Heart right ventricle (tissue), 16 donors: ENCODE data around the gene BMAL1. TPM values are rescaled to one million over a fixed set of nuclear protein-coding genes. Genes with fewer than 3 reads are reported as not detected.
A peak's percentile ranks its signal among the peaks of the same experiment; 100 is the strongest.

Source experiments
- ATAC-seq, 8 donors: fragments of 200-7000 bp; cut with Tn5 transposase; one replicate each; pipeline ENCODE4 v1.9.1; 2020; ENCODE audit warnings: mild to moderate bottlenecking in 8 of 8, moderate library complexity in 8 of 8, moderate number of reproducible peaks in 1 of 8
- DNase-seq, 2 donors: peaks; one replicate each; pipeline ENCODE4 v3.0.0-alpha.2; 2020
- H3K27ac ChIP-seq, 10 donors: fragments of 200-600 bp; sonication (generic) in 2 of 10; one replicate each; pipeline versions ENCODE4 v1.5.0 to v1.8.0; 2020 to 2022; ENCODE audit warnings: mild to moderate bottlenecking in 3 of 10
- H3K27me3 ChIP-seq, 7 donors: fragments of 200-600 bp; one replicate each; pipeline ENCODE4 v1.8.0; 2021 to 2022; ENCODE audit warnings: mild to moderate bottlenecking in 2 of 7
- H3K36me3 ChIP-seq, 9 donors: fragments of 200-600 bp; sonication (generic) in 1 of 9; one replicate each; pipeline versions ENCODE4 v1.5.0 to v1.8.0; 2020 to 2022; ENCODE audit warnings: mild to moderate bottlenecking in 2 of 9
- H3K4me1 ChIP-seq, 9 donors: fragments of 200-600 bp; sonication (generic) in 1 of 9; one replicate each; pipeline versions ENCODE4 v1.5.0 to v1.8.0; 2020 to 2022; ENCODE audit warnings: mild to moderate bottlenecking in 4 of 9
- H3K4me3 ChIP-seq, 10 donors: fragments of 200-600 bp; sonication (generic) in 2 of 10; one replicate each; pipeline versions ENCODE4 v1.5.0 to v1.8.0; 2020 to 2022; ENCODE audit warnings: mild to moderate bottlenecking in 7 of 10, moderate library complexity in 2 of 10
- H3K9me3 ChIP-seq, 11 donors: fragments of 200-600 bp in 10 of 11; sonication (generic) in 2 of 11; one replicate each; pipeline versions ENCODE4 v1.5.0 to v1.8.0; 2013 to 2022; ENCODE audit warnings: mild to moderate bottlenecking in 2 of 11, control low read depth in 1 of 11, moderate library complexity in 1 of 11
- CTCF ChIP-seq, 9 donors: fragments of 200-600 bp; sonication (generic) in 2 of 9; IDR thresholded peaks; one replicate each; pipeline versions ENCODE4 v1.5.0 to v1.8.0; 2021 to 2022; ENCODE audit warnings: antibody characterized with exemption in 9 of 9, mild to moderate bottlenecking in 5 of 9, moderate library complexity in 1 of 9
- WGBS, 2 donors: extraction: QIAGEN DNeasy Blood & Tissue Kit; methylation state at CpG; one replicate each; pipeline ENCODE4 v1.1.7; 2013; ENCODE audit warnings: inconsistent platforms in 1 of 2; 5-methylcytosine and 5-hydroxymethylcytosine counted together
- intact Hi-C, 10 donors: fragments of 100-400 bp; cut with DNase I; formaldehyde crosslinking; loops; one replicate each; pipeline versions ENCODE4 v1.11.1 to v1.14.2; 2022
- polyA plus RNA-seq, 2 donors: library from polyadenylated mRNA; stranded (reverse); fragments of 200-250 nt; gene quantifications; one replicate each; pipeline ENCODE4 v1.2.3, GENCODE V29; 2013
- total RNA-seq, 10 donors: library from RNA; stranded (reverse); fragmentation: NEBNext Ultra II Directional in 3 of 10; extraction: Animal tissue kit (Norgen Biotek cat#: 25700) in 3 of 10; gene quantifications; one replicate each; pipeline versions ENCODE4 v1.2.1 to v1.2.4, GENCODE V29; 2021 to 2023
- donor health status: Arrhythmogenic right ventricular cardiomyopathy.
- donor health status: ischemic (EF 13 %, LVEDD 7.1; RV severe dilation, severe dysfunction).
- donor health status: healthy with polysubstance abuse.
- donor health status: DM: no; HTN: yes; CAD: no.
- donor health status: DM: no; HTN: no; CAD: no.
- donor health status: ischemic (EF 25% LVEDD 6.9; RV normal size, moderate dysfunction).
- donor health status: ischemic (EF 25% LVEDD 5.7; RV mildly dilated, moderate dysfunction).
- donor health status: healthy.
- donor health status: DM: yes; HTN: yes; CAD: no.
- donor health status: Ischemic cardiomyopathy.
- donor health status: ischemic (EF 35%, LVEDD 5.7; RV mildly dilated, moderate dysfunction).
- donor health status: nonischemic (EF 11% LVEDD 7.7; RV severe dilation, severe dysfunction).
- donor health status: DM: yes; HTN: yes; CAD: no.
- donor health status: PGD.
- donor health status: ischemic (EF 29% LVEDD 5.4; RV normal size, mild dysfunction).
- donor health status: nonischemic (EF 23%, LVEDD 6.1; RV moderate dilation, normal function).

The BMAL1 gene
- total and polyA plus RNA-seq, 12 donors, result 2.9 to 19.9 (median 10.2) TPM

- WGBS, 2 donors, result 88% methylated on average over 6 of the region's 6 CpGs
- ATAC-seq (no peak), DNase-seq (no peak)
- Histone ChIP-seq H3K9me3 (no peaks in the 10 kb centered on the region), H3K4me3 (no peak overlapping the region), H3K27ac (no peak overlapping the region), H3K27me3 (no peaks in the 10 kb centered on the region), H3K4me1 (peaks cover 0 to 9% (median 0%) of the 10 kb centered on the region in 9 donors), H3K36me3 (peaks cover 0 to 98% (median 22%) of the 10 kb centered on the region in 9 donors)
- intact Hi-C loops, result no loop called here
- peak in 3 of 9 donors; percentile 6 to 18 (median 11) for TF ChIP-seq CTCF (IDR thresholded peaks at IDR 0.05)
Measured at GRCh38 chr11:13354335-13354734, 76.7 kb downstream of the BMAL1 start.

GRCh38 chr11:13355191-13355590 lies 77.6 kb downstream of the BMAL1 start:
- Histone ChIP-seq H3K4me1 (peaks cover 0 to 9% (median 0%) of the 10 kb centered on the region in 9 donors), H3K27me3 (no peaks in the 10 kb centered on the region), H3K9me3 (no peaks in the 10 kb centered on the region), H3K27ac (no peak overlapping the region), H3K36me3 (peaks cover 0 to 98% (median 22%) of the 10 kb centered on the region in 9 donors), H3K4me3 (no peak overlapping the region)
- ATAC-seq (no peak), DNase-seq (no peak)
- TF ChIP-seq CTCF (IDR thresholded peaks at IDR 0.05), result no peak
- 94 to 97% methylated on average over 4 of the region's 4 CpGs for WGBS, 2 donors
- intact Hi-C loops, result no loop called here

DNA sequence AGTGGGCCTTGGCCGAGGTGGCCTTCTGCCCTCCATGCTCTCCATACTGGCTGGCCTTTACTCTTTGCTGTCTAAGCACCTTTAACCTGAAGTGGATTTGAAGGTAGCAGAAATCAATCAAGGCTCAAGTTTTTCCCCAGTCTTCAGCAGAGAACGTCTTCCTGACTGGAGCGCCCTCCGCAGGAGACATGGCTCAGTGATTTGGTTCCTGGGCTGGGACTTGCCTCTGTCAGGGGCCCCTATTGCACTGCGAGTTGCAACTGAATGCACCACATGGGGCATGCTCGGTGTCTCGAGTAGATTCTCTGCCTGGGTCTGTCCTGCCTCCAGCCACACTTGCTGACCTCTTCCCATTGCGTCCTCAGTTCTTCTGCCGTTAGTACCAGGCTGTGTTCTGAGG lies 79.6 kb downstream of the BMAL1 start:
- intact Hi-C loops, result no loop called here
- Histone ChIP-seq H3K36me3 (peaks cover 0 to 98% (median 32%) of the 10 kb centered on the region in 9 donors), H3K27me3 (no peaks in the 10 kb centered on the region), H3K4me3 (no peak overlapping the region), H3K9me3 (no peaks in the 10 kb centered on the region), H3K27ac (no peak overlapping the region), H3K4me1 (peaks cover 0 to 9% (median 0%) of the 10 kb centered on the region in 9 donors)
- DNase-seq, result no peak
- ATAC-seq, result no peak
- 89 to 92% methylated on average over 9 of the region's 9 CpGs for WGBS, 2 donors
- no peak for TF ChIP-seq CTCF (IDR thresholded peaks at IDR 0.05)

DNA sequence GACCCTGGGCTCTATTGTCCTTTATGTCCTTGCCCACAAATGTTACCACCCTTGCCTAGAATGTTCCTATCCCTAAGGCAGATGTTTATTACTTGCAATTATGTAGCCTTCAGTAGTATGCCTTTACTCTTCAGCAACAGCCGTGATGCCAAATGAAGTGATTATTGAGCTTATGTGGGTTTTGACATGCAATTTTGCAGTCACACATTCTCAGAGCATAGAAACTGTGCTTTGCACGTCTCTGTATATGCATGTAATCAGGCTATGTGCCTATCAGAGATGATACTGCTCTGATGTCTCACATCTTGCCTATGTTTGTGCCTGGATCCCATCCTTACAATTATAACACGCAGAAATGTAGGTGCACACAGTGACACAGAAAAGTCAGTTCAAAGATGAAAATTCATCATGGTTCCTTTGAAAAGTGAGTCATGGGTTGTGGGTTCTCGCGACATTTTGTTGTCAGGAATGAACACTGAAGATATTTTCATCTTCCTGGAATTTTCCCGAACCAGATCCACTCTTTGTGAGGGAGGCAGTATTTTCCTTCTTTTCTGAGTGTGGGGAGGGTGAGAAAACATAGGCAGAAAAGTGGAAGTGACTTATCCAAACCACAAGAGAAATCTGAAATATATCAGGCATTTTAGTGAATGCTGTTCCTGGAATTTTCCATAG lies 81.1 kb downstream of the BMAL1 start:
- H3K9me3 ChIP-seq, result no peaks in the 10 kb centered on the region
- peaks cover 0 to 9% (median 0%) of the 10 kb centered on the region in 9 donors for H3K4me1 ChIP-seq
- DNase-seq, result no peak
- 89 to 90% methylated on average over 6 of the region's 6 CpGs for WGBS, 2 donors
- TF ChIP-seq CTCF (IDR thresholded peaks at IDR 0.05), result no peak
- H3K36me3 ChIP-seq, result peaks cover 0 to 100% (median 40%) of the 10 kb centered on the region in 9 donors
- intact Hi-C loops, result no loop called here
- no peak overlapping the region for H3K4me3 ChIP-seq
- ATAC-seq, result no peak
- no peak overlapping the region for H3K27ac ChIP-seq
- no peaks in the 10 kb centered on the region for H3K27me3 ChIP-seq
